Activated CD4-positive, alpha-beta T cell treated with anti-CD3 and anti-CD28 coated beads for 1 hour (primary cell): ENCODE data around the gene OGFRL1.
A peak's percentile ranks its signal among the peaks of the same experiment; 100 is the strongest.
"Not testable (repeated sequence)": the region's sequence is repeated elsewhere in the genome, so short reads cannot be mapped to it uniquely, and the experiment has no call there.

ENCODE experiments used
- DNase-seq: peaks from one replicate; pipeline ENCODE4 v3.0.0-alpha.2; 2020

OGFRL1 gene

DNA sequence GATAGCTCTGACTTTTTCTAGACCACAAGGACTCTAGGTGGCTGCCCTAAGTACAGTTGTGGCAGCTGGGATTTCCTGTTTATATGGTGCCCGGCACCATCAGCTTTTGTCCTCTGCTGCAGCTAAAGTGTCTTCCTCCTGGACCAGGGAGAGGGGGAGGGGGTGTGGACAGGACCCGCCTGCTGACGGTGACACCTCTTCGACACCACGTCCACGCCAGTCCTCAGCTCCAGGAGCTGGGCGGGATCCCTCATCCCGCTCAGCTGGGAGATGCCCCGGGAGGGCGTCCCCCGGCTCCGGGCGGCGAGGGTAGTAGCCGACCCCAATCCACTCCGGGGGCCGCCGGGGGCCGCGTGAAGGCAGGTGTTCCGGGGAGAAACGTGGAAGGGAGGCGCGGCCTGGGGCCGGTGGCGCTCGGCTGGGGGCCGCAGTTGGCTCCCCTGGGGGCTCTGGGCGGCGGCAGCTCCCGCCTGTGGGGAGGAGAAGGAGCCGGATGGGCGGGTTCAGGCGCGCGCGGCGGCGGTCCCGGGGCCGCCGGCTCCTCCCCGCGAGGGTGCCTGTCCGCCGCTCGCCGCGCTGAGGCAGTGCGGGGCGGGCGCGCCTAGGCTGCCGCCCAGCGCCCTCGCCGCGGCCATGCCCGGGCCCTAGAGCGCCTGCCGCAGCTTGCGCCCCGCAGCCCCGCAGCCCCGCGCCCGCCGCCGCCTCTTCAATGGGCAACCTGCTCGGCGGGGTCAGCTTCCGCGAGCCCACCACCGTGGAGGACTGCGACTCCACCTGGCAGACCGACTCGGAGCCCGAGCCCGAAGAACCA lies at the start of gene OGFRL1:
OGFRL1 (plus strand) TSS at position 584 of the 811 bp plus-strand sequence; CDS start at position 710, 126 bp downstream.
- peak; percentile 41 for DNase-seq

DNA sequence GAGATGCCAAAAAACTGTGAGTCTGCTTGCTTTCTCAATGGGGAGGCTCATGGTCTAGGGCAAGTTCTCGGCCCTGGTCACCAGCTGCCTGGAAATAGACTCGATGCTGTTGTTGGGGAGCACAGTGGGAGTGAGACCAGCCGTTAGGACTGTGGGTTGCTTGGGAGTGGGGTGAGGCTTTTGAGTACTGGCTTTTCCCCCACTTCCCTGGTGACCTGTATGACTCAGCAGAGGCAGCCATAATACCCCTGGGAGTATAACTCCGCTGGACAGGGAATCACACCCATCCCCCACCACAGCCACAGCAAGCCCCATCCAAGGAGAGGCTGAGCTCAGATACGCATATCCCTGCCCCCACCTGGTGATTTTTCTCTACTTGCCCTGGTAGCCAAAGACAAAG lies 48.9 kb upstream of the OGFRL1 start:
- DNase-seq = no peak

DNA sequence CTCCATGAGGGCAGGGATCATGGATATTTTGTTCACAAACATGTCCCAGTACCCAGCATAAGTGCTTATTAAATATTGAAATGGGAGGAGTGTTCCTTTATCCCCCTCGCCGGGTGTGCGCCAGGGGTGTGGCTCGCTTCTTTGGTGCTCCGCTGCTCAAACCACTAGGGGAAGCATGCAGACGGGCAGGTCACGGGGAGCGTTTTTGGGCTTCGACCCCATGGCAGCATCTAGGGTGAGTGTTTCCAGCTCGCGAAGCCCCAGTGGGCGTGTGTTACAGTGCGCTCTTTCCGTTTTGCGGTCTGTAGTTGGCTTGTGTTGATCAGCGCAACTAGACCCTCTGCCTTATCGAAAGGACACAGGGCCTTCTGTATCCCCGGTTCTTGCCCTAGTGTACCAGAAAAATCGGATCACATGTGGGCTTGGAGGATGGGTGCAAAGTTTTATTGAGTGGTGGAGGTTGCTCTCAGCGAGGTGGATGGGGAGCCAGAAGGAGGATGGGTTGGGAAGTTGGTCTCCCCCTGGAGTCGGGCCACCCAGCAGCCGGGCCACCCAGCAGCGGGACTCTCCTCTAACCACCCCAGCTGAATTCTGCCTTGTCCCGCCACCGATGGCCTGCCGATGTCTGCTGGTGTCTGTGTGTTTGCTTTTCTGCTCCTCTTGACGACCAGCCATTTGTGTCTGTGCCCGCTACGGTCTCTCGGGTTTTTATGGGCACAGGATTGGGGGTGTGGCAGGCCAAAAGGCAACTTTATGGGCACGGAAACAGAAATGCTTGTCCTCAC lies 43.2 kb upstream of the OGFRL1 start:
- DNase-seq = no peak

DNA sequence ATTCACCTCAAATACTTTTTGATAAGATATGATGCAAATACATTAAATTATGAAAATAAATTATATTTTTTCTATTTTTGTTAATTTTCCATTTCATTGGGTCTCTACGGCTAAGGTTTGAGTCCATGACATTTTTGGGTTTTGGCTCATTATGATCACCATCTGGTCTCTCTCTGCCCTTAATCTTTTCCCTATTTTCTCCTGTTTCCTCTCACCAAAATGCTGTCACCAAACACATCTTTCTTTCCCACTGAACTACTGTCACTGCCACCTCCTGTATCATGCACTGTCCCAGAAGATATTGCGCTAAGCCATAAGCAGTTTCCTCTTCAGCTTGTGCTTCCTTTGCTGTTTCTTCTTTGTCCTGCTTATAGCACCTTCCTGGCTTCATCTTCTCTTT lies 42.0 kb upstream of the OGFRL1 start:
- no peak for DNase-seq

DNA sequence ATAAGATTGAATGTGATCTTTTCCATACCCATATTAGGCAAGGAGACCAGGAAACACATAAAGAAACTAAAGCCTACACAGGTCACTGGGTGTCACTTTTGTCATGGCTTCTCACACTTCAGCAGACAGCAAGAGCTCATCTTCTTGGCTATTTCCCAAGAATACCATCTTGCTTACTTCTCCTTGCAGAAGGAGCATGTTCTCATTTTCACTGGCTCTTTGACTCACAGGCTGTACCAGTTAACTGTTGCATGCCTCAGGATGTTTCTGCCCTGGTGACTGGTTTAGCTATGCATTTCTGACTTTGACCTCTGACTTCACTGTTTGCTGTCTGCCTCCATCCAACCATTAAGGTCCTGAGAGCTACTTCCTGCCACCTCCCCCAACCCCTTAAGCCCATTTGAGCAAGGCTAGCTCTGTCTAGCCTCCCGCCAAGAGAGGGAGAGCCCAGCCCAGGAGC lies 40.3 kb upstream of the OGFRL1 start:
- no peak for DNase-seq

DNA sequence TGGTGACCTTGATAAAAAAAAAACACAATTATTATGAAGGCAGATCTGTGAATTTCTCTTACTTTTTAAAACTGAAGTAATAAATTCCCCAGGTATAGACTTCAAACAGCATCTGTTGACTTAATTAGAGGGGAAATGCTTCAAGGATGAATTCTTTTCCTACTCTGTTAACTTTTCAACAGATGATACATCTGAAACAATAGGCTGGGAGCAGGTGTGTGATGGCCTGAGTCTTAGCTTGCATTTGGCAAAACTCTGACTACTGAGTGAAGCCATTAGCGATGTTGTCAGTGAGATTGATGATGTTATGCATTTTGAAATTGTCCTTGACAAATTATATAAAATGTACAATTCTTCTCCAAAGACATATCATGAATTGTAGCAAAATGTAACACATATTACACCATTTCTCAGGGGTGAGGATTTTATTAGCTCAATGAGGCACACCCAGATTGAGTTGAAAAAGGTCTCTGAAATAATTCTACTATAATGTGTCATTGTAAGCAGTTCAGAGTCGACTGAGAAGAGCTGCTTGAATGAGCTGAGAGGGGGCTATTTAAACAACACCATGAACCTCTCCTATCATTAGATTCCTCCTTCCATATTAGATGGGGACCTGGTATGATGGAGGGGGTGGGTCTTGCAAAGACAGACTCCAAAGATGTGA lies 39.6 kb upstream of the OGFRL1 start:
- DNase-seq = no peak

DNA sequence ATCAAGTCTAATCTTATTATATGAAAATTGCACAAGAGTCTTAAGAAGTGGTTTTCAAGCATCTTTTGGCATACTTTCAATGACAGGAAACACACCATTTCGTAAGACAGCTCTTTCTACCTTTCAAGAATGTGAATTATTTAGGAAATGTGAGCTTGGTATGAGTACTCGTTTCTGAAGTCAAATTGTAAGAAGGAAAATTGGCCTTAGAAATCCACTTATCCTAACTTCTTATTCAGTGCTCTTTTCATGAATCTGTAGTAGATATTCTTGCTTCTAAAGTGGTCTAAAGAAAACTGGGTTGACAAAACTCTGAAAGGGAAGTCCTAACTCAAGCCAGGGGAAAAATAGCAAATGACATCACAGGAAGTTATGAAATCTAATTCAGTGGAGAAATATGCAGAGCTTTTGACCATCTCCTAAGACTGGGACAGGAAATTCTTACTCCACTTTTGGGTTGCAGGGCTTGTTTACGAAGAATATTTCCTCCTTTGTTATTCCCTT lies 38.5 kb upstream of the OGFRL1 start:
- no peak for DNase-seq

DNA sequence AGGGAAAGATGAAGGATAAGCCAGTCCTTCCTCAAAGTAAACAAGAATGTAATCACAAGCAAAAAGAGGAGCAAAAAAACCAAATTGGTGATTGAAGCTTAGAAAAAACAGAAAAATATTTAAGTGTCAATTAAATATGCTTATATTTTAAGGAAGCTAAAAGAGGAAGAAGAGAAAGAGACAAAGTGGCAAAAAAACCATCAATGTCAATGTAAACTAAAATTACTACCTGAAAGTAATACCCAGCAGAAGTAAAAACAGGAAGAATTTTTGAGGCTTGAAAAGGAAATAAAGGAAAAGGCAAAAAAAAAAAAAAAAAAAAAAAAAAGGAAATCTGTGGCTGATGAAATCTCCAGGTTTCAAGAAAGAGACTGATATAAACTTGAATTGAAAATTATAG lies 36.2 kb upstream of the OGFRL1 start:
- DNase-seq = no peak

DNA sequence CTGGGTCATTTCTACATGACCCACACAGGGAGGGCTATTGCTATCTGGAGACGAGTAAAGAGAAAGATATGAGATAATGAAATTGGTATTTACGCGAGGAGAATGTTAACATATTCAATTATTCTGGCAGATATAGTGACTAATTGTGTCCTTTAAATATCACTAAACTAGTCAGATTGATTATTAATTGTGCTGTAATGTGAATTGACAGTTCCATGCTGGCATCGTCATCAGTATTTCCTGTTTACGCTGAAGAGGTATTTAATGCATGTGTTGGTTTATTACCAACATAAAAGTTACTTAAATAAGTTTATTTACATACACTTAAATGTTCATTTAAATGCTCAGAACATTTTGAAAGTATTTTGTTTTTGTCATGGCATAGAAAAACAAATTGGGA lies 35.7 kb upstream of the OGFRL1 start:
- no peak for DNase-seq

DNA sequence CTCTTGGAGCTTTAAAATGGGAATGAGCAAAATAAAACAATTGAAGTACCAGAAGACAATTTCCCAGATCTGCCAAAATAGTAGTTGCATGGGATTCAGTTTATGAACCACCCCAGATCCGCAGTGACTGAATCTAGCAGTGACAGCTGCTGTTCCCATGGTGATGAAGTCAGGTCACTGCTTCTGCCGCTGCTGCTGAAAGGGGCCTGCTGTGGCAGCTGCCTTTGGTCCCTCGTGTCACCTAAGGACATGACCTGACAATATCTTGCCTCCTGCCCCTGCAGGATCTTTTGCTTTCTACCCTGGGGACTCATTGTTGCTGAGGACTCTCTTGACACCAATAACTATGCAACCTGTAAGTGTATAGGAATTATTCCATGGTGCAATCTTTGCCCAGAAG lies 34.3 kb upstream of the OGFRL1 start:
- DNase-seq = no peak

DNA sequence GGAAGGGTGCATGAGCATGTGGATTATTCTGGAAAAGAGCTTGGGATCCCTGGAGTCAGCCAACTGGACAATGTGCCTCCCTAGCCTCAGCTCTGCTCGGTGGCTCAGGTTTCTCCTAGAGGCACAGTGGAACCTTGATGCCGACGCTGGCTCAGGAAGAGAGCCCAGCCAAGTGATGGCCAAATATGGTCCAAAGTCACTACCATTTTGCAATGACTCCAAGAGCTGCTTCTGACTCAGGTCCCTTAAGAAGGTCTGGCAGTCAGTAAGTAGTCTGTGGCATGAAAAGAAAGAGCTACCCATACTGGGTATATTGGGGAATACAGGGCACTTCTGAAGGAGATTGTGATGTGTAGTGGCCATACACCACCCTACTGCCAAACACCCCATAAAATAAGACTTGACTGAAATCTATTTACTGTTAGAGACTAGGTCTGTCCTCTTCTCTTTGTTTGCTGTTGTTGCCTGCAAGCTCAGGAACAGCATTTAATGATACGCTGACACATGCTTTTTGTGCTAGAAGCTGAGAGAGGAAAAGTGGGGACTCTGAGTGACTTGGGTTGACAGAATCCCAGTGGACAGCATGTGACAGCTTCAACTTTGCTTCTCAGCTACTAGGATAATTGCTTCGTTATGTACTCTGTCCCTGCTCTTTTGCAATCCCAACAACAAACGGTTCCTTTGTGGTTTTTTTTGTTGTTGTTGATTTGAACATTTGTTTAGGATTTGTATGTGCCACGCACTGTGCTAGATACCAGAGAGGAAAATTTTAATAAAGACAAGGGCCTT lies 30.3 kb upstream of the OGFRL1 start:
- no peak for DNase-seq

DNA sequence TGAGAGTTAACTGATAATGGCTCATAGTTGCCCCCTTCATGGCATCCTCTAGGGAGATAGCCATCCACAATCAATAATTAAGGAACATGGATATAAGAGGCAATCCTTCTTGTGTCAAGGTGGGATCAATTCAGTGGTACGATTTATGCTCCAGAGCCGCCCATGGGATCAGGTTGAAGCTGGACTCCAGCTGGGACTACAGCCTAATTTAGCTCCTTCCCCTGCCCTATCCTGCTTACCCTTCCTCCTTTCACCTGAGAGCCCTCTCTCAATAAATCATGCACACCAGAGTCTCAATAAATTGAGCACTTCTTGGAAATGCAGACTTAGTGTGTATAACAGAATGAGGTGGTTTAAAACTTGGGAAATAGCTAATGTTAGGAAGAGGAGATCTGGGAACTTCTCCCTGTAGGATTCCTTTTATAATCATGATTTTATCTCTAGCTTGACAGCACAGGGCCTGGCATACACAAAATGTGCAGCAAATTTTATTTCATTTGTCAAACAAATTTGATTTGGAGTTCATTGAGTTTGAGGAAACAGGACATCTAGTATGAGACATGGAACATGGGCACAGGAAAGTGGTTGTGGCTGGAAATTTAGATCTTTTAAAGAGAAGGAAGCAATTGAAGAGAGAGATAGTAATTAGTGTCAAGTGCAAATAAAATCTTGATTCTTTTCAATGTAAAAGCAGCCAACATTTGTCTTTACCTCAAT lies 28.6 kb upstream of the OGFRL1 start:
- DNase-seq = no peak

DNA sequence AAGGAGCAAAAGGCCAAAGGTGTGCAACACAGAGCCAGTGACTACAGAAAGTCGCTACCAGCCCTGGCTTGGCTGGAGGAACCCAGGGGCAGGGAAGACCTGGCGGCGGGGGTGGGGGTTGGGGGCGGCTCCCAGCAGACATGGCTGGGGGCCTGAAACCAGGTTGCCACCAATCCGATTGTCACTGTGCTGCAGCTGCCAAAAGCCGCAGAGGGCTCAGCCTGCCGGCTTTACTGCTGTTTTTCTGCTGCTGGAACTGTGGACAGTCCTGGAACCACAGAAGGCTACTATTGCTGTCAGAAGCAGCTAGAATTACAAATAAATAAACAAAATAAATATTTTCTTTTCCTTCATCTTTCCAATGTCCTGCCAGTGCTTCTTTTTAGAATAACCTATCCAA lies 25.7 kb upstream of the OGFRL1 start:
- DNase-seq = no peak

DNA sequence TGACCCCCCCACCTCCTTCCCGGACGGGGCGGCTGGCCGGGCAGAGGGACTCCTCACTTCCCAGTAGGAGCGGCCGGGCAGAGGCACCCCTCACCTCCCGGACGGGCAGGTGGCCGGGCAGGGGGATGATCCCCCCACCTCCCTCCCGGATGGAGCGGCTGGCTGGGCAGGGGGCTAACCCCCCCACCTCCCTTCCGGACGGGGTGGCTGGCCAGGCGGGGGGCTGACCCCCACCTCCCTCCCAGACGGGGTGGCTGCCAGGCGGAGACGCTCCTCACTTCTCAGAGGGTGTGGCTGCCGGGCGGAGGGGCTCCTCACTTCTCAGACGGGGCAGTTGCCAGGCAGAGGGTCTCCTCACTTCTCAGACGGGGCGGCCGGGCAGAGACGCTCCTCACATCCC lies 22.2 kb upstream of the OGFRL1 start:
- DNase-seq = not testable (repeated sequence)

DNA sequence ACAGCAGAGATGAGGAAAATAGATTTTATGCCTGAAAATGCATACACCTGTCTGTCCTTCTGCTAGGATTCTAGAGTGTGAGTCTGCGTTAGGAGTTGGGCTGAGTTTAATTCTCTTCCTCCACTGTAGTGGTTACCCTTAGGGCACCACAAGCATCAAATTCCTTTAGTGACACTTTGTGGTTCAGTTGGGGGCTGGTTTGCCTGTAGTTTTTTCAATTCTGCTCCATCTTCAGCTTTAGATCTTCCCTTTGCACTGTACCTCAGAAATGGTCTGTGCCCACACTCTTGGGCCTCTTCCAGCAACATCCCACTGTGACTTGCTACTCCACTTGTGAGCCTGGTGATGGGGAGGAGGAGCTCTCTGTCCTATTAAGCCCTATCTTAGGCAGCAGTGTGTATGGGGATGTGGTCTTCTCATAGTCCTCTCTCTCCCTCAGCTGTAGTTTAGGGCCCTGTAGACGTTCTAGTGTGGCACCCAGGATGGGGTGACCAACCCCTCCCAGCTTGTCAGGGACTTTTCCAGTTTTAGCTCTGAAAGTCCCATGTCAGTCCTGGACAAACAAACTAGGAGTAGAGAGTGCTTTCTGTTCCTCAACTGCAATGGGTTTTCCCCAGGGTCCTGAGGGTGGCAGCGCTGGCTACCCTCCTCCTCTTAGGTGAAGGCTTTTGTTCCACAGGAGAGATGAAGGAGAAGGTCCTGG lies 19.7 kb upstream of the OGFRL1 start:
- DNase-seq = no peak

DNA sequence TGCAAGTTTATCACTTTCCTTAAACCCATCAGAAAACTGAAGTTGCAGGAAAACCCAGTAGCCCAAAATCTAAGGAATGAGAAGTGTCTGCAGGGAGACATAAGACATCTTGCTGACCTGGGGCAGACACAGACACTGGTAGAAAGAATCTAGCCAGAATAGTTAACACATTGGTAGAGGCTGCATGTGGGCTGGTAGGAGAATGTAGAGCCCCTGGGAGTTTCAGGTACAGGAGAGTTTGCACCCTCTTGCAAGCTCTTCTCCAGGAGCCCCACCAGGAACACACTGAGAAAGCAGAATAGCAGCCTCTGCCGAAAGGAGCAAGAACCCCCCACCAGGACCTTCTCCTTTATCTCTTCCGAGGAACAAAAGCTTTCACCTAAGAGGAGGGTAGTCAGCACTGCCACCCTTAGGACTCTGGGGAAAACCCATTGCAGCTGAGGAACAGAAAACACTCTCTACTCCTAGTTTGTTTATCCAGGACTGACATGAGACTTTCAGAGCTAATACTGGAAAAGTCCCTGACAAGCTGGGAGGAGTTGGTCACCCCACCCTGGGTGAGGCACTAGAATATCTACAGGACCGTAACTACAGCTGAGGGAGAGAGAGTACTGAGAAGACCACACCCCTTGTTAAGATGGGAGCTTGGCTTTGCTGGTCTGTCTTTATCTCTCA lies 10.5 kb upstream of the OGFRL1 start:
- DNase-seq = no peak

DNA sequence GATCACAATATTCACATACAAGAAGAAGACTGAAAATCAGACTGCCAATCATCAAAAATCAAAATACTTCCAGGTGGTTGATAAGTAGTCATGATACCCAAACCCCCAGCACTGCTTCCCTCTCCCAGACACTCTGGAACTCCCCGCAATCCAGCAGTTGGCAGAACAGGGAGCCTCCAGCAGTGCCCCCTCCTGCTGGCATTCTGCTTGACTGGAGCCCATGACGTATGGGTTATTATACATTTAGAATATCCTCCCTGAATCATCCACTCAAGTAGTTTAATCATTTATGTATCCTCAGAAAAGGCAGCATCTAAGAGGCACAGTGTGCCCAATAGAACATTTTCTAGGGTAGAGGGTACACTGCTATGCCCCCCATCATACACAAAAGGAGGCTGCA lies 9.3 kb upstream of the OGFRL1 start:
- DNase-seq = no peak

DNA sequence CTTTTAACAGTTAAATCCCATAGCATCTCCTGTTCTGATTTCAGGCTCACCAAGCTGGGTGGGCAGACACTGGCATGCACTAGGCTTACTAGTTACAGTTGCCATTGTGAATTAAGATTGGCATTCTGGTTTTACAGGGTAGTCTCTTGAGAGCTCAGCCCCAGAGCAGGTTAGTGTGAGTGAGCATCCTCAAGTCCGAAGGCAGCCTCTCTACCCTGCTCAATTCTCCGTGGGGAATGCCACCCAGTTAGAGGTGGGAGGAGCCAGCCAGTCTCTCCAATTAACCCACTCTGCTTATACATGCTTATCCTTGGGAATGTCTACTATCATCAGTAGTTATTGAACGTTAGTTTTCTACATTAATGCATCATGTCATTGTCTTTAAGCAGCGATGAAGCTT lies 8.9 kb upstream of the OGFRL1 start:
- DNase-seq = no peak

DNA sequence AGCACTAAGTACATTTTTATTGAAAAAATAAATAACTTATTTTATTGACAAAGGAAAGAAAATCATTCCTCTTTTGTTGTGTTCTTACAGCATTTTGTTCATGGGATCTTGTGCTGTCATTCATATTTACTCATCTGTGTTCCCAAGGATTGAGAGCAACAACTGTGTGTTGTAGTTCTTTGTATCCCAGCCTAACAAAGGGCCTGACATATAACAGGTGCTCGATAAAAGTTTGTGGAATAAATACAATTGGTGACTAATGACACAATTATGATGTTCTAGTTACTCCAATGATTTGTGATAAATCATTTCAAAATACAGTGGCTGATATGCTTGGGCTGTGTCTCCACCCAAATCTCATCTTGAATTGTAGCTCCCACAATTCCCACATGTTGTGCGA lies 7.9 kb upstream of the OGFRL1 start:
- DNase-seq = no peak

DNA sequence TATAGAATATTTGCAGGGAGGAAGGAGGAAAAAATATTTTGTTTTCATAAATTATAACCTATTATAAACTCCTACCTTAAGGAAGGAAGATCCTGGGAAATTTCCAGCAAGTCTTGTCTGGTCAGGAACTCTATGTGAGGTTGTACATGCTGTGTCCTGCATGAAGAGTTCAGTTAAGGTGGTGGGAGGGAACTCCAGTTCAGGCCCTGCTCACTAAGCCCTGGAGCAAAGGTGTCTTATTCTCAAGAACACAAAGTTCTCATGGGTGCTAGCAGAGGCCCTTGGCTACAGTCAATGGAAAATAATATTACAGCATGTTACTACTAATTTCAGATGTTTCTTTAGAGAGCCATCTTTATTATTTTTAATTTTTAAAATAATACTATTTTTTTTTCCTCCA lies 3.8 kb upstream of the OGFRL1 start:
- DNase-seq = no peak

DNA sequence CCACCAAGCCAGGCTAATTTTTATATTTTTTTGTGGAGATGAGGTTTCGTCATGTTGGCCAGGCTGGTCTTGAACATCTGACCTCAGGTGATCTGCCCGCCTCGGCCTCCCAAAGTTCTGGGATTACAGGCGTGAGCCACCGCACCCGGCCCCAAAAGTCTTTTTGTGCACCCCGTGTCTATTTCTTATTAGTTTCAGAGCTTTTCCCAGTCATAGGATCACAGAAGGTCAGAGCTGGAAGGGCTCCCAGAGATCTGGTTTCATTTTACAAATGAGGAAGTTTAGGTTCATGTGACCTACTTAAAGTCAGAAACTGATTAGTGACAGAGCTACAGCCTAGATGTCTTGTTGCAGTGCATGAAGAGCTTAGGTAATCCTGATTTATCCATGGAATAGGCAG lies 1.6 kb upstream of the OGFRL1 start:
- DNase-seq = no peak
